H1 (cell line): ENCODE measurements around the gene ASCC2. TPM values are rescaled to one million over a fixed set of nuclear protein-coding genes. Genes with fewer than 3 reads are reported as not detected.

ENCODE experiments used
- CTCF ChIA-PET: fragments of 300-600 bp; sonication (Branson Sonifier 250); formaldehyde crosslinking; loops from one replicate; lab custom pipeline; 2021; ENCODE audit not compliant: partially characterized antibody; lab: Charles Lee
- POLR2A ChIA-PET: fragments of 300-600 bp; sonication (Branson Sonifier 250); formaldehyde crosslinking; loops from one replicate; lab custom pipeline; 2021; ENCODE audit warnings: inconsistent platforms; ENCODE audit not compliant: partially characterized antibody; lab: Charles Lee
- DNase-seq, 2 experiments: peaks; one replicate each; pipeline versions ENCODE4 v3.0.0 to v3.0.0-alpha.2; 2010 to 2022; ENCODE audit warnings: low spot score in 2 of 2, low read depth in 1 of 2, mixed read lengths in 1 of 2
- FAIRE-seq: peaks from 2 replicates; lab custom pipeline; 2011; peaks lifted over from hg19 to GRCh38; lab: Jason Lieb, UNC
- H2AFZ ChIP-seq: 2 replicates; pipeline ENCODE4 v1.8.1; 2012; ENCODE audit warnings: low read length, inconsistent platforms
- H2AK5ac ChIP-seq: 2 replicates; pipeline ENCODE4 v1.6.1; 2013; ENCODE audit warnings: low read depth, low read length
- H2BK120ac ChIP-seq: replicated peaks from 2 replicates; pipeline ENCODE3; 2013; ENCODE audit warnings: low read depth, low read length, inconsistent platforms
- H2BK12ac ChIP-seq: 2 replicates; pipeline ENCODE4 v1.6.1; 2013; ENCODE audit warnings: low read depth, low read length
- H2BK15ac ChIP-seq: 2 replicates; pipeline ENCODE4 v1.6.1; 2013; ENCODE audit warnings: low read length
- H2BK20ac ChIP-seq: 2 replicates; pipeline ENCODE4 v1.6.1; 2013; ENCODE audit warnings: low read length
- H2BK5ac ChIP-seq: 2 replicates; pipeline ENCODE4 v1.6.1; 2013; ENCODE audit warnings: low read depth, low read length
- H3K14ac ChIP-seq: 2 replicates; pipeline ENCODE4 v1.6.1; 2013; ENCODE audit warnings: inconsistent platforms; ENCODE audit not compliant: insufficient read length
- H3K18ac ChIP-seq: 2 replicates; pipeline ENCODE4 v1.6.1; 2013; ENCODE audit warnings: low read length; ENCODE audit errors: extremely low read depth
- H3K23ac ChIP-seq: 2 replicates; pipeline ENCODE4 v1.6.1; 2013; ENCODE audit warnings: inconsistent platforms; ENCODE audit not compliant: insufficient read length
- H3K23me2 ChIP-seq: 2 replicates; pipeline ENCODE4 v1.6.1; 2013; ENCODE audit warnings: low read depth, low read length
- H3K27ac ChIP-seq: 2 replicates; pipeline ENCODE4 v1.6.1; 2011; ENCODE audit warnings: low read depth, low read length, inconsistent platforms
- H3K27me3 ChIP-seq, 4 experiments: replicated peaks in 1 of 4; 1 replicate in 1 of 4; 2 replicates in 3 of 4; pipeline versions ENCODE4 v1.6.1 to v1.8.1; 2011 to 2013; ENCODE audit warnings: low read length in 3 of 4, mild to moderate bottlenecking in 3 of 4, inconsistent platforms in 2 of 4, mixed read lengths in 2 of 4, moderate library complexity in 1 of 4; ENCODE audit not compliant: control insufficient read depth in 3 of 4, insufficient read depth in 3 of 4; ENCODE audit errors: extremely low read depth in 1 of 4
- H3K36me3 ChIP-seq, 4 experiments: 2 replicates each; pipeline versions ENCODE4 v1.6.1 to v1.8.1; 2011 to 2013; ENCODE audit warnings: mild to moderate bottlenecking in 4 of 4, low read length in 3 of 4, moderate library complexity in 2 of 4, control low read depth in 1 of 4, inconsistent platforms in 1 of 4; ENCODE audit not compliant: insufficient read depth in 4 of 4, control insufficient read depth in 2 of 4
- H3K4ac ChIP-seq: replicated peaks from 2 replicates; pipeline ENCODE3; 2013; ENCODE audit warnings: low read length, low read depth, mixed read lengths, inconsistent platforms; ENCODE audit not compliant: insufficient read length
- H3K4me1 ChIP-seq, 4 experiments: replicated peaks in 1 of 4; 1 replicate in 1 of 4; 2 replicates in 3 of 4; pipeline versions ENCODE4 v1.6.1 to v1.8.1; 2011 to 2013; ENCODE audit warnings: low read length in 3 of 4, inconsistent platforms in 2 of 4, mixed read lengths in 1 of 4; ENCODE audit not compliant: insufficient read depth in 4 of 4, control insufficient read depth in 3 of 4
- H3K4me2 ChIP-seq, 2 experiments: 2 replicates each; pipeline versions ENCODE4 v1.6.1 to v1.8.1; 2011 to 2013; ENCODE audit warnings: low read depth in 2 of 2, low read length in 2 of 2, control low read depth in 1 of 2, inconsistent platforms in 1 of 2, mild to moderate bottlenecking in 1 of 2; ENCODE audit not compliant: insufficient read depth in 1 of 2
- H3K4me3 ChIP-seq, 4 experiments: fragments of 200-600, 300-600 bp in 1 of 4; sonication (generic), shearing (Covaris generic), sonication (Bioruptor Twin) in 1 of 4; 2 replicates each; pipeline versions ENCODE4 v1.5.1 to v1.8.1; 2011 to 2016; ENCODE audit warnings: low read length in 4 of 4, low read depth in 3 of 4, control low read depth in 2 of 4, inconsistent platforms in 2 of 4, mild to moderate bottlenecking in 2 of 4, mixed read lengths in 1 of 4, moderate library complexity in 1 of 4; ENCODE audit not compliant: insufficient read depth in 2 of 4; ENCODE audit errors: extremely low read depth in 1 of 4
- H3K56ac ChIP-seq: replicated peaks from 2 replicates; pipeline ENCODE3; 2013; ENCODE audit warnings: low read depth, mild to moderate bottlenecking, mixed read lengths, low read length, inconsistent platforms; ENCODE audit not compliant: insufficient read length
- H3K79me1 ChIP-seq: 2 replicates; pipeline ENCODE4 v1.6.1; 2013; ENCODE audit warnings: low read depth, low read length, control low read depth
- H3K79me2 ChIP-seq, 2 experiments: 2 replicates each; pipeline versions ENCODE4 v1.6.1 to v1.8.1; 2012 to 2013; ENCODE audit warnings: low read length in 2 of 2, mild to moderate bottlenecking in 2 of 2, inconsistent platforms in 1 of 2; ENCODE audit not compliant: insufficient read depth in 2 of 2, control insufficient read depth in 1 of 2
- H3K9ac ChIP-seq, 4 experiments: replicated peaks in 1 of 4; 1 replicate in 1 of 4; 2 replicates in 3 of 4; pipeline versions ENCODE4 v1.6.1 to v1.8.1; 2011 to 2013; ENCODE audit warnings: low read depth in 3 of 4, low read length in 3 of 4, control low read depth in 2 of 4, mild to moderate bottlenecking in 2 of 4, moderate library complexity in 2 of 4, inconsistent platforms in 1 of 4; ENCODE audit errors: extremely low read depth in 1 of 4
- H3K9me3 ChIP-seq, 2 experiments: 2 replicates each; pipeline versions ENCODE4 v1.6.1 to v1.8.1; 2012 to 2013; ENCODE audit warnings: mild to moderate bottlenecking in 2 of 2, moderate library complexity in 2 of 2, control low read depth in 1 of 2, inconsistent platforms in 1 of 2, low read depth in 1 of 2, low read length in 1 of 2, mixed read lengths in 1 of 2; ENCODE audit not compliant: insufficient read depth in 2 of 2
- H4K20me1 ChIP-seq, 2 experiments: replicated peaks in 1 of 2; 2 replicates each; pipeline versions ENCODE3 to v1.8.1; 2011 to 2013; ENCODE audit warnings: inconsistent platforms in 2 of 2, low read length in 2 of 2, mild to moderate bottlenecking in 1 of 2; ENCODE audit not compliant: insufficient read depth in 2 of 2, control insufficient read depth in 1 of 2
- H4K5ac ChIP-seq: 2 replicates; pipeline ENCODE4 v1.6.1; 2013; ENCODE audit warnings: low read length, low read depth, mixed read lengths, inconsistent platforms; ENCODE audit not compliant: insufficient read length
- H4K8ac ChIP-seq: 2 replicates; pipeline ENCODE4 v1.8.0; 2013; ENCODE audit warnings: mild to moderate bottlenecking, moderate library complexity, low read length, inconsistent platforms; ENCODE audit not compliant: insufficient read depth; ENCODE audit errors: extremely low read depth
- H4K91ac ChIP-seq: replicated peaks from 2 replicates; pipeline ENCODE3; 2013; ENCODE audit warnings: low read length, mixed read lengths, inconsistent platforms; ENCODE audit not compliant: insufficient read length
- CHD1 ChIP-seq: IDR thresholded peaks from 2 replicates; pipeline ENCODE4 v1.6.1; 2012; ENCODE audit warnings: low read depth, low read length, improper control_type of control experiment
- EGR1 ChIP-seq: IDR thresholded peaks from 2 replicates; pipeline ENCODE4 v1.6.1; 2011; ENCODE audit warnings: low read depth, low read length, borderline replicate concordance
- GABPA ChIP-seq: IDR thresholded peaks from 2 replicates; pipeline ENCODE4 v1.6.1; 2011; ENCODE audit warnings: mild to moderate bottlenecking, low read length, moderate library complexity, borderline replicate concordance; ENCODE audit not compliant: insufficient read depth
- WGBS, 2 experiments: shearing (Covaris generic) in 1 of 2; methylation state at CpG; one replicate each; pipeline versions ENCODE4 v1.1.6 to v1.1.7; 2013 to 2015; ENCODE audit warnings: low lambda C conversion rate in 2 of 2, mixed read lengths in 2 of 2, inconsistent platforms in 1 of 2, low coverage in 1 of 2, missing lambda C conversion rate in 1 of 2; ENCODE audit not compliant: insufficient replicate concordance in 2 of 2, insufficient coverage in 1 of 2, insufficient read length in 1 of 2; ENCODE audit errors: extremely low coverage in 1 of 2, missing lambda C conversion rate in 1 of 2; 5-methylcytosine and 5-hydroxymethylcytosine counted together
- polyA plus RNA-seq, 7 experiments: library from polyadenylated mRNA; depleted of rRNA in 3 of 7; stranded (reverse) in 5 of 7; unstranded in 2 of 7; fragments of >200 nt in 5 of 7; fragments of 200-250 nt in 2 of 7; gene quantifications; 1 replicate in 5 of 7; 2 replicates in 1 of 7; 4 replicates in 1 of 7; pipeline versions ENCODE4 v1.2.1 to v1.2.3, GENCODE V29; 2011 to 2013; ENCODE audit warnings: missing spikeins in 2 of 7, mixed read lengths in 2 of 7
- total RNA-seq: library from RNA; stranded (reverse); fragmentation: NEBNext Ultra II Directional; extraction: Animal tissue kit (Norgen Biotek cat#: 25700); gene quantifications from 2 replicates; pipeline ENCODE4 v1.2.1, GENCODE V29; 2021

ASCC2 gene
- total and polyA plus RNA-seq, 2 of the 8 experiments (the other 6 are each of a cell fraction or from before 2014, with no cell fraction given), result 35.0 to 35.8 TPM

DNA sequence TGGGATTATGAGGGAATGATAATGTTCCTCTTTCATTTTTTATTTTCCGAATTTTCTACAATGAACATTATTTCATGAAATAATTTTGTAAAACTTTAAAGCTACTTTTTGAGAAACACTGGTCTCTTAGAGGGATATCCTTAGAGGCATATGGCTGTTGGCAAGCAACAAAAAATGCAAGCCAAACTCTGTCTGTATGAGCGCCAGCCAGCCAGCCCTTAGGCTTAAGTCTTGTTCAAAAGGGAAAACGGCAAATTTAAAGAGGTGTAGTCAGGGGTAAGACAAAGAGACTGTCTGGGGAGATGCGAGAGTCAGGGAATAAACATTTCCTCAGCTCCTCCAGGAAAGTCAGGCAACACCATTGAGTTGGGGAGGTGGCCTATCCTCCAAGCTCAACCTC, 22.5 kb downstream of the ASCC2 start:
- Histone ChIP-seq H2BK20ac (no peak overlapping the region), H3K4me1 (no peaks in the 10 kb centered on the region), H3K18ac (no peak overlapping the region), H3K23ac (no peak overlapping the region), H3K23me2 (no peaks in the 10 kb centered on the region), H2AFZ (no peak overlapping the region), H3K56ac (no peak overlapping the region), H3K4ac (no peak overlapping the region), H3K36me3 (peaks cover 3 to 36% (median 18%) of the 10 kb centered on the region in 4 experiments; a peak in 6 of 8 replicates), H4K8ac (no peak overlapping the region), H4K91ac (no peak overlapping the region), H2BK120ac (no peak overlapping the region), H3K4me2 (no peak overlapping the region), H2BK15ac (no peak overlapping the region), H2BK5ac (no peak overlapping the region), H2BK12ac (no peak overlapping the region), H3K14ac (no peak overlapping the region), H3K79me1 (no peaks in the 10 kb centered on the region), H3K4me3 (no peak overlapping the region), H3K27ac (no peak overlapping the region), H3K79me2 (no peaks in the 10 kb centered on the region), H2AK5ac (no peak overlapping the region), H4K20me1 (peaks cover 2 to 3% of the 10 kb centered on the region in 2 experiments), H3K27me3 (no peaks in the 10 kb centered on the region), H4K5ac (no peak overlapping the region), H3K9me3 (no peaks in the 10 kb centered on the region), H3K9ac (no peak overlapping the region)
- DNase-seq (no peak), FAIRE-seq (no peak)
- POLR2A ChIA-PET, result no interaction called here
- CTCF ChIA-PET, result interaction anchor here (0.7 to 2.0 kb wide), 7 partner anchors 11 to 288 kb away, joined by 3 to 14 read pairs (median 4); no protein-coding TSS in a partner anchor
- WGBS, 2 experiments, result 89% methylated on average over 4 of the region's 4 CpGs; no CpG with 5 or more reads in 1 of the 2 experiments
- TF ChIP-seq GABPA (no peak), EGR1 (no peak), CHD1 (no peak)
